Fibroblast of peridontal ligament (primary cell): Measurements from ENCODE around the gene TTC21A.
"Not testable (repeated sequence)": the region's sequence is repeated elsewhere in the genome, so short reads cannot be mapped to it uniquely, and the experiment has no call there.

Source experiments
- DNase-seq: peaks from one replicate; pipeline ENCODE4 v3.0.0-alpha.2; 2010; ENCODE audit errors: extremely low read depth

TTC21A gene, protein sequence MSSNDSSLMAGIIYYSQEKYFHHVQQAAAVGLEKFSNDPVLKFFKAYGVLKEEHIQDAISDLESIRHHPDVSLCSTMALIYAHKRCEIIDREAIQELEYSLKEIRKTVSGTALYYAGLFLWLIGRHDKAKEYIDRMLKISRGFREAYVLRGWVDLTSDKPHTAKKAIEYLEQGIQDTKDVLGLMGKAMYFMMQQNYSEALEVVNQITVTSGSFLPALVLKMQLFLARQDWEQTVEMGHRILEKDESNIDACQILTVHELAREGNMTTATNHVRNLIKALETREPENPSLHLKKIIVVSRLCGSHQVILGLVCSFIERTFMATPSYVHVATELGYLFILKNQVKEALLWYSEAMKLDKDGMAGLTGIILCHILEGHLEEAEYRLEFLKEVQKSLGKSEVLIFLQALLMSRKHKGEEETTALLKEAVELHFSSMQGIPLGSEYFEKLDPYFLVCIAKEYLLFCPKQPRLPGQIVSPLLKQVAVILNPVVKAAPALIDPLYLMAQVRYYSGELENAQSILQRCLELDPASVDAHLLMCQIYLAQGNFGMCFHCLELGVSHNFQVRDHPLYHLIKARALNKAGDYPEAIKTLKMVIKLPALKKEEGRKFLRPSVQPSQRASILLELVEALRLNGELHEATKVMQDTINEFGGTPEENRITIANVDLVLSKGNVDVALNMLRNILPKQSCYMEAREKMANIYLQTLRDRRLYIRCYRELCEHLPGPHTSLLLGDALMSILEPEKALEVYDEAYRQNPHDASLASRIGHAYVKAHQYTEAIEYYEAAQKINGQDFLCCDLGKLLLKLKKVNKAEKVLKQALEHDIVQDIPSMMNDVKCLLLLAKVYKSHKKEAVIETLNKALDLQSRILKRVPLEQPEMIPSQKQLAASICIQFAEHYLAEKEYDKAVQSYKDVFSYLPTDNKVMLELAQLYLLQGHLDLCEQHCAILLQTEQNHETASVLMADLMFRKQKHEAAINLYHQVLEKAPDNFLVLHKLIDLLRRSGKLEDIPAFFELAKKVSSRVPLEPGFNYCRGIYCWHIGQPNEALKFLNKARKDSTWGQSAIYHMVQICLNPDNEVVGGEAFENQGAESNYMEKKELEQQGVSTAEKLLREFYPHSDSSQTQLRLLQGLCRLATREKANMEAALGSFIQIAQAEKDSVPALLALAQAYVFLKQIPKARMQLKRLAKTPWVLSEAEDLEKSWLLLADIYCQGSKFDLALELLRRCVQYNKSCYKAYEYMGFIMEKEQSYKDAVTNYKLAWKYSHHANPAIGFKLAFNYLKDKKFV (N-terminal part only)

DNA sequence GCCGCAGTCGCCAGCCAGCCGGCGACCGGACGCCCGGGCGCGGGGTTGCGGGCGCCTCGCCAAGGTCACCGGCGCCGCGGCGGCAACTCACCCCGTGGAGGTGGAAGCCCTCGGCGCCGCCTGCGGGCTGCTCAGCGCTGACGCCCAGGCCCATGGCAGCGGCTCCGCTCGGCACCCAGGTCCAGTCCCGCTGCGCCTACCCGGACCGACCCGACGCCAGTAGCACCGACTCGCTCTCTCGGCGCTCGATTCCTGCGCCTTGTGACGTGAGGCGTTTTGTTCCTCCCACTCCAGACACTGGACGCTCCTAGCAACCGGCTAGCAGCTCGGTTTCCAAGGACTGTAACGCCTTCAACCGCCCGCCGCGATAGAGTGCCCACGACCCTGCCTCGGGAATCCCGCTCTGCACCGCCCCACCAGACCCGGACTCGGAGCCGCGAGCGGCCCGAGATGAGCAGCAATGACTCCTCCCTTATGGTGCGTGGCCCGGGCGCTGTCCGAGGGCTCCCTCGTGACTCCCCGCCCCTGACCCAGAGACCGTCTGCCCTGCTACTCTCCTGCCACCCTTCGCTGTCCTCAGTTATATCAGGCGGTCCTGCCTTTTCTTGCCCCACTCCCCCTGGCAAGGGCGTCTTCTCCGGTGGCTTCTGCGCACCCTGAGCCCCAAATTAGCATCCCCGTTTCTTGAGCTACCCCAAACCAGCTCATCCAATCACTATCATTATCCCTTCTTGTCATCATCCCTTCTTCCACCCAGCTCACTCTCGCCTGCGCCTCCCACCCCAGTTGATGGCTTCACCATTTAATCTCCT lies at the start of gene TTC21A, which contains the start of gene GORASP1:
Gene TTC21A, plus strand, starts transcription at position 293 of the 812 bp plus-strand sequence. Its CDS starts 158 bp downstream, at position 451.
Gene GORASP1, minus strand, starts transcription at position 240 of the 812 bp plus-strand sequence. Its CDS starts 86 bp downstream, at position 154.
- peak; percentile 87 for DNase-seq

DNA sequence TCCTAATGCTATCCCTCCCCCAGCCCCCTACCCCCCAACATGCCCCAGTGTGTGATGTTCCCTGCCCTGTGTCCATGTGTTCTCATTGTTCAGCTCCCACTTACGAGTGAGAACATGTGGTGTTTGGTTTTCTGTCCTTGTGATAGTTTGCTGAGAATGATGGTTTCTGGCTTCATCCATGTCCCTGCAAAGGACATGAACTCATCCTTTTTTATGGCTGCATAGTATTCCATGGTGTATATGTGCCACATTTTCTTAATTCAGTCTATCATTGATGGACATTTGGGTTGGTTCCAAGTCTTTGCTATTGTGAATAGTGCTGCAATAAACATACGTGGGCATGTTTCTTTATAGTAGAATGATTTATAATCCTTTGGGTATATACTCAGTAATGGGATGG lies 46.3 kb upstream of the TTC21A start:
- not testable (repeated sequence) for DNase-seq

DNA sequence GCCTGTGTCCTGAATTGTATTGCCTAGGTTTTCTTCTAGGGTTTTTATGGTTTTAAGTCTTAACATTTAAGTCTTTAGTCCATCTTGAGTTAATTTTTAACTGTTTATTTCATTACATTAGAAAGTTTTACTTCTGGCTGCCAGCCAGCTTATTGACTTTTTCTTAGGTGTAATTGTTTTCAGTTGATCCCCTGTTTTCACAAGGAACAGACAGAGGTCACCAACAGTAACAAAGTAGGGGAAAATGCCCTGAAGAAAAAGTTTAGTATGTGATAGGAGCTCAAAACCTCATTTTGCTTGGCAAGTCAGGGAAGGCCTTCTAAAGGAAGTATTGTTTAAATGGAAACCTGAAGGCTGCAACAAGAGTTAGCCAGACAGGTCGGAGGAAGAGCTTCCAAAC lies 45.3 kb upstream of the TTC21A start:
- DNase-seq: no peak

DNA sequence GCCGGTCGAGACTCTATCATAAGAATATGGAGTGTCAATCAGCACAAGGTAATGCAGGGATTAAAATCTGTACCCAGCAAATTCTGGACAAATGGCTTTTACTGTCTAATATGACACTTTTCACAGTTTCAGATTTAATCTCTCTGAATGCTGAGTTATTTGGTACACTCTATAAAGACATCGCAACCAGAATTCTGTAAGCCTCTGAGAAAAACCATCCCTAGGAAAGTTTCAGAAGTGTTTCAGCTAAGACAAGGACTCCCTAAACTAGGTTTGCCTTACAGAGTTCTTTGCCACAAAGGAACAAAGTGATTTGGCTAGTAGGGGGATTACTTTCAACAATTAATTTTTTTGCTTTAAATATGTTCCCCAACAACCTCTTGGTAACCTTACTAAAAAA lies 44.3 kb upstream of the TTC21A start:
- no peak for DNase-seq

DNA sequence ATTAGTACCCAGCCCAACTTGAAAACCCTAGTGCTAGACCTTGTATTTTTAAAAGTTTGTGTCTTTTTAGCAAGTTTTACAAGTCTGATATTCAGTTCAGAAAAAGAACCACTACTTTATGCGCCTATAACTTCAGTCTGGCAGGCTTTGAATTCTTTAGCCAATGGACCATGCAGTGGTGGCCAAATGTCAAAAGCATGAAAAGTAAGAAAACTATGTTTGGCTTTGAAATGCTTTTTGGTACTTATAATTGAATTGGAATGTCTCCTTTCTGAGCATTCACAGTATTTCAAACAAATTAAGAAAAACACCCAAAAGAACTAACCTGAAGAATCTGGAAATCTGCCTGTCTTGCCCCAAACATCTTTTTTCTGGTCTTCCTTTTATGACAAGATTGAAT lies 42.8 kb upstream of the TTC21A start:
- peak; percentile 66 for DNase-seq

DNA sequence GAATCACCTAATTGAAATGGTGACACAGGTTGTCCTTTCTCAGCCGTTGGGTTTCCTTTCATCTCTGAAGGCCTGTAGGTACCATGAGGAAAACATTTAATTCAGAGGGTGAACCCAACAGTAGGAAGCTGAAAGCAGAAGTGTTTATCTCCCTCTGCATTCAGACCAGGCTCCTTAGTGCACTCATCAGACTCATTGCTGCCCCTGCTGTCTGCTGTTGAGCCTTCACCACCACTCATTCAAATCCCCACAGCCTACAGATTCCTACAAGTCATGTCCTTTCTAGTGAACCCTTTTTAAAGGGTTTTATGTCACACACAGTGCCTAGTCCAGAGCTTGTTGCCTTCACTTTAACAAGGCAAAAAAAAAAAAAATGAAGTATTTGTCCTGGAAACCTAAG lies 42.3 kb upstream of the TTC21A start:
- DNase-seq: peak; percentile 53

DNA sequence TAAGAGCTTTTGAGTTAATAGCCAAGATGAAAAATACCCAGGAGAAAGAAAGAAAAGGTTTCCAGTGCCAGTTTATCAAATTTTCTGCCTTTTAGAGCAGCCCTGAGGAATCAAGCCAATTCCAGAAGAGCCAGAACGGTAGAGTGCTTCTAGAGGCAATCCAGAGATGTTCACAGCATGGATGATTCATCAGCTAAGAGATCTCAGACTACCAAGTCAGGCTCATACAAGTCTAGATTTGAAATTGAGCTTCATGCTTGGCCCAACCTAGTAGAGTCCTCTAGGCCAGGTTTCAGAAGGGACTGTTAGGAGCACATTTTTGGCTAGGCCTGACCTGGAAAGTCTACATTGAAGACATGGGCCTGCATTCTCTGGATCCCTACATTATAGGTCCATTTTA lies 40.2 kb upstream of the TTC21A start:
- no peak for DNase-seq

DNA sequence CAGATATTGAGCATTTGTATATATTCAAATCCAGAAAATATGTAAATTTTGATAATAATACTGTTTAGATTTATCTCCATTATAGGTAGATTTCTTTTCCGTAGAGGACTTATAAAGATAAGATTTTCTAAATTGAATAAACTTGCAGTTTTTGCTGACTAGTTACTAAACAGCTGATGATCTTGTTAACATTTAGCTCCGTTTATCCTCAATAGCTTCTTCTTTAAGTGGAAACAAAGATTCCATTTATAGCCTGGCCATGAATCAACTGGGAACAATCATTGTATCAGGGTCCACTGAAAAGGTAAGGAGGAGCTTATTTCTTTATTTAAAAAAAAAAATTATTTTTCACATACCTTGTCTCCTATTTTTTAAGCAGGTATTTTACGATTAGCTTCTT lies 38.9 kb upstream of the TTC21A start:
- no peak for DNase-seq

DNA sequence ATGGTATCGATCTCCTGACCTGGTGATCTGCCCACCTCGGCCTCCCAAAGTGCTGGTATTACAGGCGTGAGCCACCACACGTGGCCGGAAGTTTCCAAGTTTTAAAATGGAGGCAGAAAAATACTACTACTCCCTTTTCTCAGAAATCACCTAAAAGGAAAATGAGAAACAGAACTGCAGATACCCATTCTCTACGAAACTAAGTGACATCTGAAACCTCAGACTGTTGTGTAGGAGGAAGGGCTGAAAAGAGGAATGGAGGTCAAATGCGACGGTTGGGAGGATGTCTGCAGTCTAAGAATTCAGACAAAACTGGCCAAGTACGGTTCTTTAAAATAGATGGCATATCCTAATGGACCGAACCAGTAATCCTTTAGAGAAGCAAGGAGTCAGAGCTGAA lies 31.6 kb upstream of the TTC21A start:
- no peak for DNase-seq

DNA sequence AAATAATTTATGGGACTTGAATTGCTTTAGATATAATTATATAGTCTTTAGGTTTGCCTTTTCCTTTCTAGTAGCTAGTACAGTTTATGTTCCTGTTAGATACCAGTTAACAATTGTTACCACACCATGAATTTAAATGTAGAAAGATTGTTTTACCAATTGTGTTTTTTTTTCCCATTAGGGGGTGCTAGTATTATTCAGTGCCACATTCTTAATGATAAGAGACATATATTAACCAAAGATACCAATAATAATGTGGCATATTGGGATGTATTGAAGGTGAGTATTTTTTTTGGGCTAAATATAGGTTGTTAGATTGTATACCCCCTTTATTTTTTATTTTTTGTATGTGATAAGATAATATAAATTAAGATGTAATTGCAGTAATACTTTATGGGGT lies 27.9 kb upstream of the TTC21A start:
- no peak for DNase-seq

DNA sequence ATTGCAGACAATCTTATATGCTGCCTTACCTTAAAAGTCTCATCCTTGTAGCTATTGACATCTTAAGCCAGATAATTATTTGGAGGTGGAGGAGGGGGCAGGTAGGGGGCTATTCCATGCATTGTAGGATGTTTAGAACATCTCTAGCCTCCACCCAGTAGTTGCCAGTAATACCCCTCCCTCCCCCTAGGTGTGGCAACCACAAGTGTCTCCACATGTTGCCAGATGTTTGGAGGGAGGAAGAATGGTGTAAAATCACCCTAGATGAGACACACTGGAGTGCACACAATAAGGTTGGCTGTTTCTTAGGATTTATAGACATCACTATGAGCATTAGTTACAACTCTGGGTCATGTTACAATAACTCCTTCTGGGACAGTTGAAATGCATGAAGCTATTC lies 27.5 kb upstream of the TTC21A start:
- DNase-seq: no peak

DNA sequence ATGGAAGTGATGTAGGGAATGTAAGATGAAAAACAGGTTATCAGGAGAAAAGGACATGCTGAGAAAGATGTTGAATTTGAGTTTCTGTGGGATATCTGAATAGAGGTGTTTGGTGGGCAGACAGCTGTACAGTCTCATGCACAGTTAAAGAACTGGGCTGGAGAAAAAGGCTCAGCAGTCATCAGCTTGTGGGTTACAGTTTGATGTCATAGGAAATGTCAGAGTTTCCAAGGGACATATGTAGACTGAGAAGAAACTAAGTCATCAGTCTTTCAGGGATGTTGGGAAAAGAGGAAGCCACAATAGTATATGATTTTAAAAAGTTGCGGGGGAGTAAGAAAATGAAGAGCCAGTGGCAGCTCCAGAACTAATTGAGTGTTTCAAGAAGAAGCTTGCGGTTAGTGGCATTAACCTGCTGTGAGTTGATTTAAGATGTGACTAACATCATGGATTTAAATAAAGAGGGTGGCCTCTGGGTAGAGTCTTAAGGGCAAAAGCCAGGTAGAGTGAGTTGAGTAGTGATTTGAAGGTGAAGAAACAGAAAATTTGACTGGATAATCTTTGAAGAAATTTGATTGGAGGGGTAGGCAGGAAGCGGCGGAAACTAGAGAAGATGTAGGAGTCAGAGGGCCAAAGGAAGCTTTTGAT lies 24.7 kb upstream of the TTC21A start:
- no peak for DNase-seq

DNA sequence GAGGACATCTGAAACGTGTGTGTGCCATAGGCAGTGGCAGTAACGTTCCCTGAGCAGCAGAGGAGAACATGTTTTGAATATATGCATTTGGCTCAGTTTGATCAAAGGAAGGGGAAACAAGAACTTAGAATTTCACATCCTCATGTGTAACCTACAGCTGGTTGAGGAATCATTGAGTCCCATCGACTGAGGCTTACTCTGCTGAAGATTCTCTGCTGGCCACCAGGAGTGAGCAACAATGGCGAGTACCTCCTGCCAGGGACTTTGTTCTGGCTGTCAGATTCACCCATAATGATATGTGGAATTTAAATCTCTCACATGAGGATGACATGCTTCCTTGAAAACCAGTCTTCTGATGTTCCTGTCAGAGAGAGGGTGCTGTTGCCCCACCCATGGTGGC lies 21.3 kb upstream of the TTC21A start:
- no peak for DNase-seq

DNA sequence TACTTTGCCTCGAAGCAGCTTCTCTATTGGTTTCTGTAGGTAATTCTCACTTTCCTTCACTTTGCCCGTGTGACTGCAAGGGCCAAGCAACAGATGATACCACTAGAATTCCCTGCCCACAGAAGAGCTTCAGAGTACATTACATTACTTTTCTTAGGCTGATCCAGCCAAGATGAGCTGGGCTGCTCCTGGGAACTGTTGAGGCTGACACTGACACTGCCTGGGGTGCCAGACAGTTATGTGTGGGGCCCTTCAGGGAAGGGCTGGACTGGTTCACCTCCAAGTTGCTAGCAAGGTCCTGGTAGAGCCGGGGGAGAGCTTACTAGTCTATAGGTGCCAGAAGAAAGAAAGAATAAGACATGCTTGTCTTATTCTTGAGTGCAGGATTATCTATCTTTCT lies 19.0 kb upstream of the TTC21A start:
- DNase-seq: no peak

DNA sequence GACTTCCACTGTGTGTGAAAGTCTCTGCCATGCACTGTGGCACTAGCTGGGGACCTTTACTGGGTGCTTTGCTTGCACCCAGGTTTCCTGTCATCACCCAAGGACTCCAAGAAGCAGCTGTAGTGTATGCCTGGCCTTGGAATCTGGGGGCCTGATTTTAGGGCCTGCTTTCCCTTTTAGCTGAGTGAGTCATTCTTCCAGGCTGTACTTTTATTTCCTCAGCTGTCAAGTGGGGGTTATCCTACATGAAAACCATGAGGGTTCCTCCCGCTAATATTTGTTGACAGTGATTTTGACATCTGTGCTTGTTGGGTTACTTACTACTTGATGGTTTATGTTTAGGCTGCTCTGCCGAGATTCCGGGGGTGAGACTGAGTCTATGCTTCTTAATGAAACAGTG lies 18.6 kb upstream of the TTC21A start:
- DNase-seq: no peak

DNA sequence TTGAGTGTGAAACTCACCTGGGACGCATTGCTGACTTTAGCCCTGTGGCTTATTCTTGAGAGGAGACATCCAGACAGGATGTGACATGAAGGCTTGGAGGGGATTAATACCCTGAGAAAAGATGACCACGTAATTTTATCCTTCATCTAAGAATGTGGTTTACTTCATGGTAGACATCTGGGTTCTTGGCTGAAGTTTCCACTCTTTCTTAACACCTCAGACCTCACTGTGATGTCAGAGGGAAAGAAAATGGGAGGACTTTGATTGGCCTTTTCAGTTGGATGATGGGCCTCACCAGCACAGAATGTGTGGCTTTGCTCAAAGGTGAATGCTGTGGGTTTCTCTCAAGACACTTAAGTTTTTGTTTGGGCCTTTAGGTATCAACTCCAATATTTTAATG lies 16.6 kb upstream of the TTC21A start:
- DNase-seq: peak; percentile 35

DNA sequence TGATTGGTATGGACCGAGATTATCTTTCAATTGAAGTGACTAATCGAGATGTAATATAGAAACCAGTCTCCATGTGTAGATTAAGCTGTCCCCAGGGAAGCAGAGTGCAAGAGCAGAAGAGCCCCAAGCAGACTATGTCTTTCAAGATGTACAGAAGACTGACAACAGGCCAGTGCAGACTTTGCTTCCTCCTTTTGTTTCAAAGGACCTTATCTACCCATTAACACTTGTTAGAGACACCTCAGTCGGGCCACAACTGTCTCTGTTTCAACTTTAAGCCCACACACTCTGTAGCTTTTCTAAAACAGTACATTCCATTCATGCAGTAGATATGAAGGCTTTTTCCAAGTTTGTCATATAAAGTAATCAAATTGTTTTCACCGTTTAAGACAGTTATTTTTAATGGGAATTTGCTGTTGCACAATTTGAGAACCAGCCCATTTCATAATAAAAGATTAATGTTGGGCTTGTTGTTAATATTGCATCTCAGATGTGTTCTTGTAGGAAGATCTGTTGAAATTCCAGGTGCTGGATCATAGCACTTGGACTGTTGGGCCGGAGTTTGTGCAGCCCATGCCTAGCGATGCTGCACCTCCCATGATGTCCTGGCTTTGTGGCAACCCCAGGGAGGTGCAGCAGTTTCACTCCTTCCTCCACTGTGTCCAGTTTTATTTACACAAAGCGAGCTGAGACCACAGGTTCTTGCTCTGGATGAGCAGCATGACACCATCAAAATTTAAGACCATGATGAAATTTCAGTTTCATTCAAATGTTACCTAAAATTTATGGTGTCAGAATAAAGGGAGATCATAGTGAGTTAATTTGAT lies 12.4 kb upstream of the TTC21A start:
- DNase-seq: no peak

DNA sequence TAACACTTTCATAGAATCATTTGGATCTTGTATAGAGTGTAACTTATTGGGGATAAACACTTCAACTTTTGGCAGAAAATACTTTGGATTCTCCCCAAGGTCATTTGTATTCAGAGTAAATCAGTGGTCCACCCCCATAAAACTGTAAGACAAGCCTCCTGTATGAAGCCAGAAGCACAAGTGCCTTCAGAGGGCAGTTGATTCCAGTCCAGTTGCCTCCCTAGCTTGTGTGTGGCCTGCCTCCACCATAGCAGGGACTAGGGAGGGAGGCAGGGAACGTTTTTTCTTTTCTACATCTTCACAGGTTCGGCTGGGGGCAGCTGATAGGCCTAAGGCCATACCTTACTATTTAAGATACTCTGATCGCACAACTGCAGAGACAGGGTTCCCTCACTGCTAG lies 11.7 kb upstream of the TTC21A start:
- no peak for DNase-seq

DNA sequence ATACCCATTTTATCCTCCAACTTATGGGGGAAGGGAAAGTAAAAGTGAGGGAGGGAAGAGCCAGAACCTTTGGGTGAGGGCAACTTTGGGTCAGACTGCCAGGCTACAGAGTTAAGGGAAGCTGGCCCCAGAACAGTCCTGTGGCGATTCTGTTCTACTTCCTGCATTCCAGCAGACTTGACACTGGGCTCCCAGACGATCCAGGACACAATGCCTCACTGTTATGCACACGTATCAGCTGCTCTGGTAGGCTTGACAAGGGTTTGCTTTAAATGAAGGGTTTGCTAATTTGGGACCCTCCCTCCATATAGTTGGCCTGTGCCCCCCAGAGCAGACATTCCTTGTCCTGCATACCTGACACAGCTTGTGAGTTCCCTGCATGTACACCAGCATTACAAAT lies 10.7 kb upstream of the TTC21A start:
- DNase-seq: no peak
